Body of pancreas (tissue), 4 donors: ENCODE data around the gene RAB13.
"Not testable (repeated sequence)": the region's sequence is repeated elsewhere in the genome, so short reads cannot be mapped to it uniquely, and the experiment has no call there.

ENCODE experiments used
- CTCF ChIP-seq, 7 experiments: fragments of 450-650 bp in 4 of 7; fragments of 200-600 bp in 3 of 7; sonication (generic) in 3 of 7; IDR thresholded peaks; one replicate each; pipeline ENCODE4 v1.5.1; 2016 to 2019; ENCODE audit warnings: antibody characterized with exemption in 7 of 7
- POLR2A ChIP-seq, 3 donors: fragments of 450-650 bp; IDR thresholded peaks; one replicate each; pipeline ENCODE4 v1.6.1; 2016; ENCODE audit warnings: antibody characterized with exemption in 3 of 3, mild to moderate bottlenecking in 2 of 3

GRCh38 chr1:154012543-154012942 lies 26.4 kb upstream of the RAB13 start:
- TF ChIP-seq POLR2A, CTCF (IDR thresholded peaks at IDR 0.05): not testable (repeated sequence)
